HEK293 (cell line): ENCODE measurements around the gene ADIPOR1.

Experiments
- ATF2 ChIP-seq: fragments of 450-650 bp; formaldehyde crosslinking; IDR thresholded peaks from 2 replicates; pipeline ENCODE4 v1.5.1; 2016; ENCODE audit warnings: missing biosample characterization, missing genetic modification characterization, low read depth
- BCL6B ChIP-seq: fragments of 450-650 bp; formaldehyde crosslinking; IDR thresholded peaks from 2 replicates; pipeline ENCODE4 v1.5.1; 2017; ENCODE audit warnings: missing biosample characterization, missing genetic modification characterization
- ELK4 ChIP-seq: IDR thresholded peaks from 2 replicates; pipeline ENCODE4 v1.6.1; 2011; ENCODE audit warnings: mild to moderate bottlenecking, low read depth, low read length, borderline replicate concordance
- GLI4 ChIP-seq: fragments of 450-650 bp; formaldehyde crosslinking; IDR thresholded peaks from 2 replicates; pipeline ENCODE4 v1.5.1; 2016; ENCODE audit warnings: missing biosample characterization, missing genetic modification characterization
- HOXC10 ChIP-seq: sonication (generic); formaldehyde crosslinking; IDR thresholded peaks from 2 replicates; pipeline ENCODE4 v1.8.1; 2023; ENCODE audit warnings: mild to moderate bottlenecking, missing genetic modification reagents
- HOXD13 ChIP-seq: sonication (generic); formaldehyde crosslinking; IDR thresholded peaks from 2 replicates; pipeline ENCODE4 v1.8.0; 2022; ENCODE audit warnings: missing genetic modification reagents, borderline replicate concordance
- MYNN ChIP-seq: fragments of 450-650 bp; formaldehyde crosslinking; IDR thresholded peaks from 2 replicates; pipeline ENCODE4 v1.5.1; 2016; ENCODE audit warnings: missing biosample characterization, missing genetic modification characterization, borderline replicate concordance
- PRDM6 ChIP-seq: fragments of 450-650 bp; formaldehyde crosslinking; IDR thresholded peaks from 2 replicates; pipeline ENCODE4 v1.5.1; 2017; ENCODE audit warnings: missing biosample characterization, missing genetic modification characterization
- REST ChIP-seq: fragments of 450-650 bp; formaldehyde crosslinking; IDR thresholded peaks from 2 replicates; pipeline ENCODE4 v1.5.1; 2016; ENCODE audit warnings: missing biosample characterization, missing genetic modification characterization
- SP2 ChIP-seq: fragments of 450-650 bp; formaldehyde crosslinking; IDR thresholded peaks from 2 replicates; pipeline ENCODE4 v1.5.1; 2016; ENCODE audit warnings: missing biosample characterization, missing genetic modification characterization
- SP3 ChIP-seq: fragments of 450-650 bp; formaldehyde crosslinking; IDR thresholded peaks from 2 replicates; pipeline ENCODE4 v1.5.1; 2016; ENCODE audit warnings: missing biosample characterization, missing genetic modification characterization
- SP7 ChIP-seq: fragments of 450-650 bp; formaldehyde crosslinking; IDR thresholded peaks from 2 replicates; pipeline ENCODE4 v1.5.1; 2016; ENCODE audit warnings: missing biosample characterization, missing genetic modification characterization
- ZBTB8A ChIP-seq: fragments of 450-650 bp; formaldehyde crosslinking; IDR thresholded peaks from 2 replicates; pipeline ENCODE4 v1.5.1; 2016; ENCODE audit warnings: missing biosample characterization, missing genetic modification characterization
- ZEB2 ChIP-seq: fragments of 450-650 bp; formaldehyde crosslinking; IDR thresholded peaks from 2 replicates; pipeline ENCODE4 v1.5.1; 2016; ENCODE audit warnings: missing biosample characterization, missing genetic modification characterization
- ZFP37 ChIP-seq: fragments of 450-650 bp; formaldehyde crosslinking; IDR thresholded peaks from 2 replicates; pipeline ENCODE4 v1.5.1; 2016; ENCODE audit warnings: missing biosample characterization, missing genetic modification characterization
- ZFP41 ChIP-seq: fragments of 450-650 bp; formaldehyde crosslinking; IDR thresholded peaks from 2 replicates; pipeline ENCODE4 v1.5.1; 2016; ENCODE audit warnings: missing biosample characterization, missing genetic modification characterization, borderline replicate concordance
- ZNF26 ChIP-seq: fragments of 450-650 bp; formaldehyde crosslinking; IDR thresholded peaks from 2 replicates; pipeline ENCODE4 v1.5.1; 2016; ENCODE audit warnings: missing biosample characterization, missing genetic modification characterization
- ZNF423 ChIP-seq: fragments of 450-650 bp; formaldehyde crosslinking; IDR thresholded peaks from 2 replicates; pipeline ENCODE4 v1.5.1; 2016; ENCODE audit warnings: missing biosample characterization, missing genetic modification characterization
- ZNF654 ChIP-seq: fragments of 450-650 bp; formaldehyde crosslinking; IDR thresholded peaks from 2 replicates; pipeline ENCODE4 v1.5.1; 2016; ENCODE audit warnings: low read depth, missing biosample characterization, missing genetic modification characterization
- ZNF785 ChIP-seq: fragments of 450-650 bp; formaldehyde crosslinking; IDR thresholded peaks from 2 replicates; pipeline ENCODE4 v1.5.1; 2016; ENCODE audit warnings: missing biosample characterization, missing genetic modification characterization
- ZSCAN30 ChIP-seq: fragments of 450-650 bp; IDR thresholded peaks from 2 replicates; pipeline ENCODE4 v1.5.1; 2018; ENCODE audit warnings: missing biosample characterization, mild to moderate bottlenecking, missing genetic modification characterization, moderate library complexity
- TF ChIP-seq, protein P1 (sequence below): fragments of 450-650 bp; formaldehyde crosslinking; IDR thresholded peaks from 2 replicates; pipeline ENCODE4 v1.5.1; 2016; ENCODE audit warnings: missing biosample characterization, missing genetic modification characterization
- TF ChIP-seq, protein P2 (sequence below): fragments of 450-650 bp; formaldehyde crosslinking; IDR thresholded peaks from 2 replicates; pipeline ENCODE4 v1.5.1; 2016; ENCODE audit warnings: missing biosample characterization, missing genetic modification characterization, low read depth

The ADIPOR1 gene

DNA sequence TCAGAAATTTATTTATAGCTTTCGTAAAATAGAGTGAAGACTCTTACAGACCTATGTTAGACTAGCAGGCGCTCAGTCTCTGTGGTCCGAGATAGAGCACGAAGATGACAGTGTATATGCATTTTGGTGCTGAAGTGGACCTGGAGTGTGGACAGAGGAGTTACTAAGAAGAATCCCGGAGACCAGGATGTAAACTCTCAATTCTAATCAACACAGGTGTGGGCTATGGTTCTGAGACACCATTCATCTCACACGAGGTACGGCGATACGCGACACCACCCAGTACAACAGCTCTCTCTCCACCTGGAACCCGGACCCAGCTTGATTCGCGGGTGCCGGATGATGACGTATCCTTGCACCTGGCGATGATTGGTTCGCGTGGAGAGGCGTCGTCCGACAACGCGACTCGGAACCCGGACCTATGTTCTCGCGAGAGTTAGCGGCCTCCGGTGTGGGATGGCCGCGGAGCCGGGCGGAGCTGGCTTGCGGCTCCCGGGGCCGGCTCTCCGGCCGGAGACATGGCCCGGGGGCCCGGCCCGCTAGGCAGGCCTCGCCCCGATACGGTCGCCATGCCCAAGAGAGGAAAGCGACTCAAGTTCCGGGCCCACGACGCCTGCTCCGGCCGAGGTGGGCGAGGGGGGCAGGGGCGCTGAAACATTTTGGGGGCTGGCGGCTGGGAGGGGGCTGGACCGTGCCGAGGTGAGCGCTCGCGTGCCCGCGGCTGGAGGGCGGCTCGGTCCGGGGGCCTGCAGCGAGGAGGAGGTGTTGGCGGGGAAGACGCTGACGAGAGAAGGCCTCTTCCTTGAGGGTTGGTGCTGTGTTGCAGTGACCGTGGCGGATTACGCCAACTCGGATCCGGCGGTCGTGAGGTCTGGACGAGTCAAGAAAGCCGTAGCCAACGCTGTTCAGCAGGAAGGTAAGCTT lies 49.1 kb upstream of the ADIPOR1 start, which contains the start of gene TMEM183A (continued):
- TF ChIP-seq BCL6B (tag by site-specific recombination) (no peak), ELK4 (no peak), ZSCAN30 (tag by site-specific recombination) (no peak; the same call in none of the 2 replicates), GLI4 (tag by site-specific recombination) (no peak), SP7 (tag by site-specific recombination) (peak; percentile 58; the same call in 1 of the 2 replicates), PRDM6 (no peak), HOXC10 (CRISPR knock-in tag) (no peak), SP3 (peak; percentile 74), ATF2 (peak; percentile 93), ZNF785 (tag by site-specific recombination) (0 out of 2 replicates have a peak, but pooled peaks have one; percentile 28), REST (tag by site-specific recombination) (peak; percentile 55), MYNN (tag by site-specific recombination) (0 out of 2 replicates have a peak, but pooled peaks have one; percentile 6), ZNF26 (tag by site-specific recombination) (no peak), ZNF423 (tag by site-specific recombination) (no peak), ZEB2 (peak; percentile 62), ZNF654 (tag by site-specific recombination) (no peak), HOXD13 (no peak), ZBTB8A (tag by site-specific recombination) (0 out of 2 replicates have a peak, but pooled peaks have one; percentile 27), SP2 (tag by site-specific recombination) (peak; percentile 83), ZFP41 (tag by site-specific recombination) (no peak), ZFP37 (tag by site-specific recombination) (peak; percentile 43)
- TF ChIP-seq, protein P1, sequence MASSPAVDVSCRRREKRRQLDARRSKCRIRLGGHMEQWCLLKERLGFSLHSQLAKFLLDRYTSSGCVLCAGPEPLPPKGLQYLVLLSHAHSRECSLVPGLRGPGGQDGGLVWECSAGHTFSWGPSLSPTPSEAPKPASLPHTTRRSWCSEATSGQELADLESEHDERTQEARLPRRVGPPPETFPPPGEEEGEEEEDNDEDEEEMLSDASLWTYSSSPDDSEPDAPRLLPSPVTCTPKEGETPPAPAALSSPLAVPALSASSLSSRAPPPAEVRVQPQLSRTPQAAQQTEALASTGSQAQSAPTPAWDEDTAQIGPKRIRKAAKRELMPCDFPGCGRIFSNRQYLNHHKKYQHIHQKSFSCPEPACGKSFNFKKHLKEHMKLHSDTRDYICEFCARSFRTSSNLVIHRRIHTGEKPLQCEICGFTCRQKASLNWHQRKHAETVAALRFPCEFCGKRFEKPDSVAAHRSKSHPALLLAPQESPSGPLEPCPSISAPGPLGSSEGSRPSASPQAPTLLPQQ (tag by site-specific recombination) = peak; percentile 71; the same call in 1 of the 2 replicates
- TF ChIP-seq, protein P2, sequence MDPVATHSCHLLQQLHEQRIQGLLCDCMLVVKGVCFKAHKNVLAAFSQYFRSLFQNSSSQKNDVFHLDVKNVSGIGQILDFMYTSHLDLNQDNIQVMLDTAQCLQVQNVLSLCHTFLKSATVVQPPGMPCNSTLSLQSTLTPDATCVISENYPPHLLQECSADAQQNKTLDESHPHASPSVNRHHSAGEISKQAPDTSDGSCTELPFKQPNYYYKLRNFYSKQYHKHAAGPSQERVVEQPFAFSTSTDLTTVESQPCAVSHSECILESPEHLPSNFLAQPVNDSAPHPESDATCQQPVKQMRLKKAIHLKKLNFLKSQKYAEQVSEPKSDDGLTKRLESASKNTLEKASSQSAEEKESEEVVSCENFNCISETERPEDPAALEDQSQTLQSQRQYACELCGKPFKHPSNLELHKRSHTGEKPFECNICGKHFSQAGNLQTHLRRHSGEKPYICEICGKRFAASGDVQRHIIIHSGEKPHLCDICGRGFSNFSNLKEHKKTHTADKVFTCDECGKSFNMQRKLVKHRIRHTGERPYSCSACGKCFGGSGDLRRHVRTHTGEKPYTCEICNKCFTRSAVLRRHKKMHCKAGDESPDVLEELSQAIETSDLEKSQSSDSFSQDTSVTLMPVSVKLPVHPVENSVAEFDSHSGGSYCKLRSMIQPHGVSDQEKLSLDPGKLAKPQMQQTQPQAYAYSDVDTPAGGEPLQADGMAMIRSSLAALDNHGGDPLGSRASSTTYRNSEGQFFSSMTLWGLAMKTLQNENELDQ (tag by site-specific recombination) = no peak
